SU-DHL-6 (cell line): ENCODE measurements around the gene TSPAN17.

ENCODE experiments used
- CTCF ChIP-seq: fragments of 200-600 bp; sonication (generic); IDR thresholded peaks from one replicate; pipeline ENCODE4 v1.5.1; 2017; ENCODE audit warnings: antibody characterized with exemption, mild to moderate bottlenecking, low read length, moderate library complexity; ENCODE audit not compliant: insufficient read depth, poor library complexity, severe bottlenecking
- EZH2phosphoT487 ChIP-seq: fragments of 200-600 bp; sonication (generic), shearing (Covaris generic); conservative IDR thresholded peaks from 2 replicates; pipeline ENCODE4 v1.6.1; 2018; ENCODE audit warnings: mild to moderate bottlenecking, antibody characterized with exemption, low read length, moderate library complexity, mixed read lengths

GRCh38 chr5:176660530-176660859, 13.2 kb downstream of the TSPAN17 start:
- no peak for TF ChIP-seq CTCF
- no peak for TF ChIP-seq EZH2phosphoT487
